Measurements from ENCODE around the gene SCG2. TPM values are rescaled to one million over a fixed set of nuclear protein-coding genes. Genes with fewer than 3 reads are reported as not detected.

The SCG2 gene
- total and polyA plus RNA-seq, 5 donors: 0.09 to 0.61 (median 0.23) TPM

DNA sequence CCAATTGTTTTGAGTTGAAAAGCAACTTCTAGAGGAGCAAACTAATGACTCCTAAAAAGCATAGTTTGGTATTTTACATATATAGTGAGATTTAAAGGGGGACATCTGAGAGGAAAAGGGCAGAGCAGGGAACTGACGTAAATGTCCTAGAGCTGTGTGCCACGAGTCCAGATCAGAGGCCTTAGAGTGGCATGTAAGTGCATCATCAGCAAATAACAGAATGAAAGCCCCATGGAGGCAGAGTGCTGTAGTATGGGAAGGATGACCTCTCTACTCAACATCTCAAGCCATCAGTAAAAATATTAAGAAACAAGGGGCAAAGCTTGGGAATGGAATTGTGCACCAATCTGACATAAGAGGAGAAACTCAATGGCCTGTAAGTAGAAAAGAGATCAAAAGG is 31.4 kb downstream of the SCG2 start:
- 82% methylated on average over 2 of the region's 2 CpGs for WGBS
- DNase-seq (no peak), ATAC-seq (no peak)
- Histone ChIP-seq H3K4me3 (ENCODE audit: low read length) (no peak overlapping the region), H3K27ac (ENCODE audit: low read length) (no peak overlapping the region), H3K9me3 (ENCODE audit: control insufficient read depth, low read length) (no peaks in the 10 kb centered on the region), H3K27me3 (ENCODE audit: control insufficient read depth, insufficient read depth) (no peaks in the 10 kb centered on the region), H3K4me1 (ENCODE audit: control insufficient read depth, insufficient read depth, low read length) (no peaks in the 10 kb centered on the region)
- intact Hi-C loops (cut with DNase I): no loop called here

DNA sequence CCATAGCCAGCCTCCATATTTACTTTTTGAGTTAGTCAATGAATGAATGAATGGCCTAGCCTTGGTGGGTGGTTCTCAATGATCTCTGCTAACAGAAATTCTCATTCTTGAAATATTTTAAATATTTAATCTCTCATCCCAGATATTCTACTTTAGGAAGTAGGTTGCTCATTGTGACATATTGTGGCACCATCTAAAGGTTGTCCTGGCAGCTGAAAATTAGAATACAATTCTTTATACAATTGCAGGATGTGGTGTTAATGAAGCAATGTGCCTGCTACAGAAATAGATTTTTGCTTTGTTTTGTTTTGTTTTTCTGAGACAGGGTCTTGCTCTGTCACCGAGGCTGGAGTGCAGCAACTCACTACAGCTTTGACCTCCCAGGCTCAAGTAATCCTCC is 35.8 kb downstream of the SCG2 start:
- H3K4me3 ChIP-seq (ENCODE audit: low read length): no peak overlapping the region
- 59% methylated on average over 1 of the region's 1 CpG for WGBS
- H3K27me3 ChIP-seq (ENCODE audit: control insufficient read depth, insufficient read depth): no peaks in the 10 kb centered on the region
- H3K27ac ChIP-seq (ENCODE audit: low read length): no peak overlapping the region
- no peak for DNase-seq
- no peaks in the 10 kb centered on the region for H3K4me1 ChIP-seq (ENCODE audit: control insufficient read depth, insufficient read depth, low read length)
- H3K9me3 ChIP-seq (ENCODE audit: control insufficient read depth, low read length): no peaks in the 10 kb centered on the region
- no peak for ATAC-seq
- intact Hi-C loops (cut with DNase I): no loop called here

DNA sequence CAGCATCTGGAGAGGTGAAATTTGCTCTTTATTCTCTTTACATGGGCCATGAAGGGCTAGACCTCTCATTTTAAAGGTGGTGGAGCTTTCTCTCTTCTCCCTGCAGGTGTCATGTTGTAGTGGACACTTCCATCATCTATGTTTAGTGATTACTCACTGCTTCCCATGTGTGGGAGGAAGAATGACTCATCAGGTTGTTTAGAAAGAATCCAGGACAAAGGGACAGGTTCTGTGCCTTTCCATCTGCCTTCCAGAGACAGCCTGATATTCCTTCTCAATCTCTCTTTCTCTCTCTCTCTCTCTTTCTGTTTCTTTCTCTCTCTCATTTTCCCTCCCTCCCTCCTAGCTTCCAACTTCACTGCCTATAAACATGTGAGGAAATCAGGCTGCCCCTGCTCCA is 38.7 kb downstream of the SCG2 start:
- DNase-seq: no peak
- no peaks in the 10 kb centered on the region for H3K9me3 ChIP-seq (ENCODE audit: control insufficient read depth, low read length)
- no peak overlapping the region for H3K27ac ChIP-seq (ENCODE audit: low read length)
- ATAC-seq: no peak
- no peaks in the 10 kb centered on the region for H3K4me1 ChIP-seq (ENCODE audit: control insufficient read depth, insufficient read depth, low read length)
- intact Hi-C loops (cut with DNase I): no loop called here
- H3K4me3 ChIP-seq (ENCODE audit: low read length): no peak overlapping the region
- H3K27me3 ChIP-seq (ENCODE audit: control insufficient read depth, insufficient read depth): no peaks in the 10 kb centered on the region

DNA sequence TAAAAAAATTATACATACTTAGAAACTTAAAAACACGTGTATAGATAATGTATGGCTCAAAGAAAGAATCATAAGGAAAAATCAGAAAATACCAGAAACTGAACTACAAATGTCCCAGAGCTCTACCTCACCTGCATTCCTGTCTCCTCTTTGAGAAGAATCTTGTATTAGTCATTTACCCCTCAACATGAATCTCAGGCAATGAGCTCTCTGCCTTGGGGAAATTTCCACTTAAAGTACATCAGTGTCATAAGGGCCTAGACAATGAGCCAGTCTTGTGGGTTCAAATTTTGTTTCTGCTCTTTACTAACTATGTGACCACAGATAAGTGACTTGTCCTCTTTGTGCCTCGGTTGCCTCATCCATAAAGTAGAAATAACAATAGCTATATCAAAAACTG is 40.1 kb downstream of the SCG2 start:
- Histone ChIP-seq H3K27me3 (ENCODE audit: control insufficient read depth, insufficient read depth) (no peaks in the 10 kb centered on the region), H3K27ac (ENCODE audit: low read length) (no peak overlapping the region), H3K9me3 (ENCODE audit: control insufficient read depth, low read length) (no peaks in the 10 kb centered on the region), H3K4me3 (ENCODE audit: low read length) (no peak overlapping the region), H3K4me1 (ENCODE audit: control insufficient read depth, insufficient read depth, low read length) (no peaks in the 10 kb centered on the region)
- DNase-seq (no peak), ATAC-seq (no peak)
- intact Hi-C loops (cut with DNase I): no loop called here
- WGBS: 86% methylated on average over 2 of the region's 2 CpGs

DNA sequence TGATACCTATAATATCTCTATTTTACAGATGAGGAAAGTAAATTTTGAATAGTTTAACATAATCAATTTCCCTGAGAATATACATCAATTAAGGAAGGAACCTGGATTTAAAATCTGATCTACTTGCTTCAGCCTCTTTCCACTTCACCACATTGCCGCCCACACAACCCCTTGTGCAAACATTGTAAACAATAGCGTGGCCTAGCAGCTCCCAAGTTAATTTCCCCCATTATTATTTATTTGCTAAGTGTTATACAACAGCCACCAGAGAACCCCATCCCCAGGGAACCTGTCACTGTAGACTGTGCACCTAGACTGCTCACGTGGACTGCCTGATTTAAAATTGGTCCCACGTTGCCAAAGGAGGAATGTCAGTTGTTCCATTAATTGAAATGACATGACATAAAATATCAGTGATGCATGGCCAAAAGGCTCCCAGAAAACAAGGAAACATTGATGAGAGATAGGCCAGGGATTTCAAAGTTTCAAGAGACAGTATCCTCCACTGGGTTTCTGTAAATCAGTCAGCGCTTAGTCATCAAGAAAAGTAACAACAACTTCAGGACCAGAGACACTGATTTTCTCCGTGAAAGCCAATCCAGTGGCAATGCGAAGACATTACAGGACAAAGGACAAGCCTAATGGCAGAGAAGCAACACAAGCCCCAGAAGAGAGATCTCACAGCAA is 41.3 kb downstream of the SCG2 start:
- DNase-seq (no peak), ATAC-seq (no peak)
- WGBS: 80% methylated on average over 7 of the region's 7 CpGs
- Histone ChIP-seq H3K4me3 (ENCODE audit: low read length) (no peak overlapping the region), H3K27me3 (ENCODE audit: control insufficient read depth, insufficient read depth) (no peaks in the 10 kb centered on the region), H3K27ac (ENCODE audit: low read length) (no peak overlapping the region), H3K9me3 (ENCODE audit: control insufficient read depth, low read length) (no peaks in the 10 kb centered on the region), H3K4me1 (ENCODE audit: control insufficient read depth, insufficient read depth, low read length) (no peaks in the 10 kb centered on the region)
- intact Hi-C loops (cut with DNase I): no loop called here

DNA sequence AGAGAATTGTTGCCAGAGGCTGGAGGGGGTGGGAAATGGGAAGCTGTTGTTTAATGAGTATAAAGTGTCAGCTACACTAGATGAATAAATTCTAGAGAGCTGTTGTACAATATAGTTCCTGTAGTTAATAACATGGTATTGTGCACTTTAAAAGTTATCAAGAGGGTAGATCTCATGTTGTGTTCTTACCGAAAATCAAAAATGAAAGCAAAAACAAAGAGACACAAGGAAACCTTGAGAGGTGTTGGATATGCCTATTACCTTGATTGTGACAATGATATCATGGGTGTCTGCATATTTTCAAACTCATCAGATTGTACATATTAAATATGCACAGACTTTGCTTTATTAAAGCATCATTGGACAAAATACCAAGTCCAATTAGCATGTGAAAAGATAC is 43.2 kb downstream of the SCG2 start:
- ATAC-seq: no peak
- H3K4me3 ChIP-seq (ENCODE audit: low read length): no peak overlapping the region
- H3K27ac ChIP-seq (ENCODE audit: low read length): no peak overlapping the region
- intact Hi-C loops (cut with DNase I): no loop called here
- no peak for DNase-seq
- no peaks in the 10 kb centered on the region for H3K4me1 ChIP-seq (ENCODE audit: control insufficient read depth, insufficient read depth, low read length)
- WGBS: 57% methylated on average over 1 of the region's 1 CpG
- H3K9me3 ChIP-seq (ENCODE audit: control insufficient read depth, low read length): no peaks in the 10 kb centered on the region
- no peaks in the 10 kb centered on the region for H3K27me3 ChIP-seq (ENCODE audit: control insufficient read depth, insufficient read depth)

DNA sequence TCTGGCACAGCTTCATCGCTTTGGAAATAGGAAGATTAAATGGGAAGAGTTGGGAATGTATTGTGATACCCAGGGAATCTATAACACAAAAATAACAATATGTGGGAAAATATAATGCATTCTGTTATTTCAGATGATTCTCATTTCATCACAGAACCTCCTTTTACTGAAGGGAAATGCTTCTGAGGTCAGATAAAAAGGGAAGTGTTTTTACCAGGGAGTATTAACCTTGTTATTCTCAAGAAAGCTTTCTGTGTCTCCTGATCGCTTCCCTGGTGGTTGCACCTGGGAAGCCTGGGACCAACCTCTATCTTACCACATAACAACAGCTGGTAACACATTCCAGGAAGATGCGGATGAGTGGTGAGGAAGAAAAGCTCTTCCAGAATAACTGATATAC is 47.2 kb downstream of the SCG2 start:
- 85% methylated on average over 3 of the region's 3 CpGs for WGBS

DNA sequence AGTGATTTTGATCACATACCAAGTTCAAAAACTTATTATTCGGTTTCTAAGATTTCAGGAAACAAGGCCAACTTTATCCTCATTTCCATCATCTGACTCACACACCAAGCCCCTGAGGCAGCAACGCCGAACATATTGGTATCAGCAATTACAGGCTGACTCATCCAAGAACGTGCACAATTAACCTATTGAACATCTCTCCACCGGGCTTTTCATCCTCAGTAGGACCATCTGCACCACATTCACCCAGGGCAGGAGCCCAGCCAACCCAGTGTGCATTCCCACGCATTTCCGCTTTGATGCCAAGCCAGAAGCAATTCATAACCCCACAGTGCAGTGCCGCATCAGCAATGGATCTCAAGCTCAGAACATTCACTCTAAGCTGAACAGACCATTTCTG is 52.9 kb downstream of the SCG2 start:
- DNase-seq: no peak

More for the DNA sequence above, 47.2 kb downstream of the SCG2 start:
- DNase-seq (no peak), ATAC-seq (no peak)
- Histone ChIP-seq H3K9me3 (ENCODE audit: control insufficient read depth, low read length) (no peaks in the 10 kb centered on the region), H3K27me3 (ENCODE audit: control insufficient read depth, insufficient read depth) (no peaks in the 10 kb centered on the region), H3K4me3 (ENCODE audit: low read length) (no peak overlapping the region), H3K4me1 (ENCODE audit: control insufficient read depth, insufficient read depth, low read length) (no peaks in the 10 kb centered on the region), H3K27ac (ENCODE audit: low read length) (no peak overlapping the region)
- intact Hi-C loops (cut with DNase I): no loop called here

DNA sequence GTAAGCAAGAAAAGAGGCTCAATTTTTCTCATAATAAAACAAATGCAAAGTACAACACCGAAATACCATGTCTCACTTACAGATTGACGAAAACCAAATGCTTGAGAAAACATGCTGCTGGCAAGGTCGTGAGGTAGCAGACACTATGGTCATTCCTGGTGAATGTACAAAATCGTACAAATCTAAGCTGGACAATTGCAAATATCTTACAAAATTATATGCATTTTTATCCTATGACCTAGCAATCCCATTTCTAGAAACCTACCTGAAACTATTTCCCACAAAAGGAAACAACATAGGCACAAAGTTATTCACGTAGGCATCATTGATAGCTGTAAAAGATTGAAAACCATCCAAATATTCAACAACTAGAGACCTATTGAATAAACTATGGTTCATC is 54.0 kb downstream of the SCG2 start:
- H3K4me1 ChIP-seq (ENCODE audit: control insufficient read depth, insufficient read depth, low read length): no peaks in the 10 kb centered on the region
- WGBS: 65% methylated on average over 5 of the region's 5 CpGs
- no peaks in the 10 kb centered on the region for H3K9me3 ChIP-seq (ENCODE audit: control insufficient read depth, low read length)
- ATAC-seq (no peak), DNase-seq (no peak)
- intact Hi-C loops (cut with DNase I): no loop called here
- H3K4me3 ChIP-seq (ENCODE audit: low read length): no peak overlapping the region
- no peaks in the 10 kb centered on the region for H3K27me3 ChIP-seq (ENCODE audit: control insufficient read depth, insufficient read depth)
- H3K27ac ChIP-seq (ENCODE audit: low read length): no peak overlapping the region

More for the DNA sequence above, 52.9 kb downstream of the SCG2 start:
- no peaks in the 10 kb centered on the region for H3K9me3 ChIP-seq (ENCODE audit: control insufficient read depth, low read length)
- no peak for ATAC-seq
- intact Hi-C loops (cut with DNase I): no loop called here
- no peak overlapping the region for H3K4me3 ChIP-seq (ENCODE audit: low read length)
- no peaks in the 10 kb centered on the region for H3K4me1 ChIP-seq (ENCODE audit: control insufficient read depth, insufficient read depth, low read length)
- 60% methylated on average over 8 of the region's 8 CpGs for WGBS
- no peak overlapping the region for H3K27ac ChIP-seq (ENCODE audit: low read length)
- no peaks in the 10 kb centered on the region for H3K27me3 ChIP-seq (ENCODE audit: control insufficient read depth, insufficient read depth)

Other genes starting within 250 kb of the SCG2 start
- under 1 TPM; 0.17 to 0.84 (median 0.29) TPM for gene AP1S3, start 235.2 kb upstream of the SCG2 start, total RNA-seq
- 0.18 TPM for gene AP1S3, start 235.2 kb upstream of the SCG2 start, polyA plus RNA-seq